Breast epithelium (tissue), 3 donors: ENCODE data around the gene COL5A1.

Source experiments
- POLR2A ChIP-seq: fragments of 450-650 bp; IDR thresholded peaks from one replicate; pipeline ENCODE4 v1.6.1; 2016; ENCODE audit warnings: antibody characterized with exemption, mild to moderate bottlenecking, moderate library complexity
- TF ChIP-seq, protein P1 (sequence below), 3 donors: fragments of 450-650 bp; IDR thresholded peaks; one replicate each; pipeline ENCODE4 v1.5.1; 2016 to 2017; ENCODE audit warnings: antibody characterized with exemption in 3 of 3, mild to moderate bottlenecking in 3 of 3, moderate library complexity in 3 of 3

- TF ChIP-seq, protein P1, sequence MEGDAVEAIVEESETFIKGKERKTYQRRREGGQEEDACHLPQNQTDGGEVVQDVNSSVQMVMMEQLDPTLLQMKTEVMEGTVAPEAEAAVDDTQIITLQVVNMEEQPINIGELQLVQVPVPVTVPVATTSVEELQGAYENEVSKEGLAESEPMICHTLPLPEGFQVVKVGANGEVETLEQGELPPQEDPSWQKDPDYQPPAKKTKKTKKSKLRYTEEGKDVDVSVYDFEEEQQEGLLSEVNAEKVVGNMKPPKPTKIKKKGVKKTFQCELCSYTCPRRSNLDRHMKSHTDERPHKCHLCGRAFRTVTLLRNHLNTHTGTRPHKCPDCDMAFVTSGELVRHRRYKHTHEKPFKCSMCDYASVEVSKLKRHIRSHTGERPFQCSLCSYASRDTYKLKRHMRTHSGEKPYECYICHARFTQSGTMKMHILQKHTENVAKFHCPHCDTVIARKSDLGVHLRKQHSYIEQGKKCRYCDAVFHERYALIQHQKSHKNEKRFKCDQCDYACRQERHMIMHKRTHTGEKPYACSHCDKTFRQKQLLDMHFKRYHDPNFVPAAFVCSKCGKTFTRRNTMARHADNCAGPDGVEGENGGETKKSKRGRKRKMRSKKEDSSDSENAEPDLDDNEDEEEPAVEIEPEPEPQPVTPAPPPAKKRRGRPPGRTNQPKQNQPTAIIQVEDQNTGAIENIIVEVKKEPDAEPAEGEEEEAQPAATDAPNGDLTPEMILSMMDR (IDR thresholded peaks at IDR 0.05) = no peak
- TF ChIP-seq POLR2A = no peak
These were observed 4.4 kb upstream of the COL5A1 start for GRCh38 chr9:134637241-134637640.
